GM21526 (cell line): Measurements from ENCODE around the gene CFAP46.

Experiments
- ATAC-seq: cut with Tn5 transposase; IDR thresholded peaks from one replicate; pipeline ENCODE4 v1.9.1; 2021; ENCODE audit warnings: moderate library complexity; ENCODE audit not compliant: unreplicated experiment, low FRiP score

The CFAP46 gene

DNA sequence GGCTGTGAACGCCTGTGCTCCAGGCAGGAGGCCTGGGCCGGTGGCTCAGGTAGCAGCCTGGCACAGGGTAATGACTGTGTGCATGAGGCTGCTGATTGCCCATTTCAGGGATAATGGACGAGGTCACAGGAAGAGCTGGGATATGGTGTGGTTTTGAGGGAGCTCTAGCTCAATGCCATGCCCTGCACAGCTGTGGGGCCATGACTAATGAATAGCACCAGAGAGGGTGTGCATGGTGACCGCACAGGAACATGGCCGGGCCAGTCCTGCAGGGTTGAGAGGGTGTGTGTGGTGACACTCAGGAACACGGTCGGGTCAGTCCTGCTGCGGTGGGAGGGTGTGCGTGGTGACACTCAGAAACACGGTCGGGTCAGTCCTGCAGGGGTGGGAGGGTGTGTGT is 178.3 kb downstream of the CFAP46 start:
- ATAC-seq: no peak

DNA sequence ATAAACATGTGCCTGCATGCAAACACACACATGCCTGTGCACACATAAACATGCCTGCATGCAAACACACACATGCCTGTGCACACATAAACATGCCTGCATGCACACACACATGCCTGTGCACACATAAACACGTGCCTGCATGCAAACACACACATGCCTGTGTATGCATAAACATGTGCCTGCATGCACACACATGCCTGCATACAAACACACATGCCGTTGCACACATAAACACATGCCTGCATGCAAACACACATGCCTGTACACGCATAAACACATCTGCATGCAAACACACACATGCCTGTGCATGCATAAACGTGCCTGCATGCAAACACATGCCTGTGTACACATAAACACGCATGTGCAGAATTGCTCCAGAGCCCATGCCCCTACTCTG is 178.8 kb downstream of the CFAP46 start:
- no peak for ATAC-seq

DNA sequence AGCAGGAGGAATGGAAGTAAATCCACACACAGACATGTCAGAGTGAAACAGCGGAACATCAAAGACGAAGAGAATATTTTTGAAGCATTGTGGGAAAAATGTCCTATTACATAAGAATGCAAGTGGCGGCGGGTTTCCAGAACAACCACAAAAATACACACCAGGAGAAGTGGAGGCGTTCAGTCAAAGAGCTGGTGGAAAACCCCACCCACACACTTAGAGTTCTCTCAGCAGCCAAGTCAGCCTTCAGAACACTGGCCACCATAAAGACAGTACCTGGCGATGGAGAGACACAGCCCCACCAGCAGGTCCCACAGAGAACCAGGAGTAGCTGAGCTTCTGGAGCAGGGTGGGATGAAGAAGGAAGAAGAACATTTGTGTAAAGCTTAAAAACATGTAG is 180.1 kb downstream of the CFAP46 start:
- no peak for ATAC-seq

DNA sequence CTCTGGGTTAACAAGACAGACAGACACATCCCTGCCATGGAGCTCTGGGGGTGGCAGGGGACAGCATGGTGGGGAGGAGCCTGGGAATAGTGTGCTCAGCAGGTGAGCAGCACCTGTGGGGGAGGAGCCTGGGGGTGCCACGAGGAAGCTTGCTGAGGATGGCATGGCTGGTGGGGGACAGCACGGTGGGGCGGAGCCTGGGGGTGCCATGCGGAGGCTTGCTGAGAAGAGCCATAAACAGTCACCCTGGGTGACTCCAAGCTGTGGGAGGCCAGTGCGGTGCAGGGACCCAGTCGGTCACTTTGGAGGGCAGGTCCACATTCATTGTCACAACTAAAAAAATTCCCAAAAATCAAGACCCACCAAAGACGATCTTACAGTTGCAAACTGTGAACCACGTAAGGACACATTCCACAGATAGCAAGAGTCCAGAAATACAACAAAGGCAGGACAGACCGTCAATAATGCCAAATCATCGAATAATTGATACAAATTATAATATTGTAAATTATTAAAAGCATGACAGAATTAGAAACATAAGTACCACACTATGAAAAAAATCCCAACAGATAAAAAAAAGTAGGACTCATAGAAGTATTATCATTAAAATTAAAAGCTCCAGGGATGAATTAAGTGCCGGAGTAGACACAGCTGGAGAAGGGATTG is 180.8 kb downstream of the CFAP46 start:
- no peak for ATAC-seq

DNA sequence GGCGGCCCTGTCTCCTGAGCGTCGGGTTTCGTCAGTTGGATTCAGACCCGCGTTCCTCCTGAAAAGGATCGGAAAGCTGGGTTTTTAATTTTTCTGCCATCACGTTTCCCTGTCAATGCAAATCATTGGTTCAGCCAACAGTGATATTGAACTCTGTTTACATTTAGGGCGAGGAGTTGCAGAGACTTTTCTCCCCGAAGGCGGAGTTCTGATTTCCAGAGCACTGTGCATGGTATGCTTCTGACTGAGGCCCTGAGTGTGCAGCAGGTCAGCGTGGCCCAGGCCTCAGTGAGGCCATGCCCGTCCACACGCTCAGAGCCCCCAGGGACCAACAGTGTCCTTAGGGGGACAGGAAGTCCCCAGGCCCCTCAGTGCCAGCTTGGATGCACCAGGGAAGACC is 183.5 kb downstream of the CFAP46 start:
- no peak for ATAC-seq
